NCI-H2107 (cell line): ENCODE data around the gene ITPRIPL1.

Source experiments
- DNase-seq: peaks from one replicate; lab custom pipeline; 2025; lab: John Stamatoyannopoulos, UW

Gene ITPRIPL1

GRCh38 chr2:96359310-96359709 is 34.2 kb downstream of the ITPRIPL1 start:
- no peak for DNase-seq

- no peak for DNase-seq
Measured at GRCh38 chr2:96359866-96360265, 34.7 kb downstream of the ITPRIPL1 start.

GRCh38 chr2:96361751-96362150 is 36.6 kb downstream of the ITPRIPL1 start:
- no peak for DNase-seq

GRCh38 chr2:96369186-96369585 is 44.1 kb downstream of the ITPRIPL1 start:
- DNase-seq, result no peak

- DNase-seq, result peak; percentile 64
Measured at GRCh38 chr2:96374211-96374951, 49.3 kb downstream of the ITPRIPL1 start.
